K562 (cell line): Measurements from ENCODE around the gene CENPB. TPM values are rescaled to one million over a fixed set of nuclear protein-coding genes. Genes with fewer than 3 reads are reported as not detected.

Experiments
- ATAC-seq: fragments of 200-7000 bp; cut with Tn5 transposase; 3 replicates; pipeline ENCODE4 v1.9.1; 2020; ENCODE audit warnings: moderate library complexity
- BruUV-seq: library from RNA; stranded (reverse); fragments of 400-500 nt; replicated peaks from 2 replicates; lab custom pipeline; 2021; lab: Mats Ljungman, UMichigan
- CTCF ChIA-PET: fragments of 300-600 bp; formaldehyde crosslinking; extraction: SDS; loops from one replicate; lab custom pipeline; 2021; ENCODE audit warnings: low intra/inter-chr PET ratio; lab: Yijun Ruan, JAX
- POLR2A ChIA-PET: fragments of 300-600, 350-650 bp; sonication (Branson Sonifier 250); formaldehyde crosslinking; extraction: SDS; loops from one replicate; lab custom pipeline; 2021; ENCODE audit warnings: antibody characterized with exemption, inconsistent platforms; lab: Yijun Ruan, JAX
- DNase-seq, 4 experiments: peaks; one replicate each; pipeline versions ENCODE4 v3.0.0 to v3.0.0-alpha.2; 2011 to 2018; ENCODE audit warnings: low spot score in 3 of 4, mixed read lengths in 3 of 4; ENCODE audit errors: extremely low read depth in 1 of 4
- FAIRE-seq: peaks from 2 replicates; lab custom pipeline; 2011; peaks lifted over from hg19 to GRCh38; lab: Jason Lieb, UNC
- H2AFZ ChIP-seq: 2 replicates; pipeline ENCODE4 v1.6.0; 2011; ENCODE audit warnings: low read depth, low read length, control low read depth, inconsistent platforms
- H3K27ac ChIP-seq: fragments of 200-600 bp; 3 replicates; pipeline ENCODE4 v1.8.0; 2011; ENCODE audit warnings: low read depth, mild to moderate bottlenecking, control low read depth, inconsistent platforms, low read length, moderate library complexity, mixed read lengths; ENCODE audit errors: extremely low read depth
- H3K27me3 ChIP-seq, 2 experiments: fragments of 300-600 bp in 1 of 2; 2 replicates in 1 of 2; 3 replicates in 1 of 2; pipeline versions ENCODE4 v1.6.0 to v1.8.0; 2011; ENCODE audit warnings: inconsistent platforms in 2 of 2, low read length in 2 of 2, mild to moderate bottlenecking in 1 of 2, mixed read lengths in 1 of 2, moderate library complexity in 1 of 2; ENCODE audit not compliant: control insufficient read depth in 2 of 2, insufficient read depth in 2 of 2
- H3K36me3 ChIP-seq: fragments of 300-600 bp; 3 replicates; pipeline ENCODE4 v1.8.0; 2011; ENCODE audit warnings: mild to moderate bottlenecking, low read length, inconsistent platforms; ENCODE audit not compliant: control insufficient read depth, insufficient read depth
- H3K4me1 ChIP-seq, 2 experiments: fragments of 200-600 bp in 1 of 2; replicated peaks in 1 of 2; 2 replicates in 1 of 2; 3 replicates in 1 of 2; pipeline versions ENCODE4 v1.5.1 to v1.8.0; 2011; ENCODE audit warnings: inconsistent platforms in 2 of 2, low read length in 2 of 2, mild to moderate bottlenecking in 1 of 2, mixed read lengths in 1 of 2, moderate library complexity in 1 of 2; ENCODE audit not compliant: control insufficient read depth in 2 of 2, insufficient read depth in 2 of 2
- H3K4me2 ChIP-seq: 2 replicates; pipeline ENCODE4 v1.6.1; 2011; ENCODE audit warnings: low read length, control low read depth, inconsistent platforms, mixed read lengths; ENCODE audit not compliant: insufficient read depth
- H3K4me3 ChIP-seq: fragments of 200-600 bp; sonication (generic), shearing (Covaris generic); 2 replicates; pipeline ENCODE4 v1.5.1; 2016; ENCODE audit warnings: control low read depth, inconsistent platforms
- H3K79me2 ChIP-seq: fragments of 200-600 bp; 3 replicates; pipeline ENCODE4 v1.8.0; 2011; ENCODE audit warnings: low read length, inconsistent platforms; ENCODE audit not compliant: control insufficient read depth, insufficient read depth
- H3K9ac ChIP-seq, 2 experiments: 2 replicates each; pipeline versions ENCODE4 v1.6.0 to v1.6.1; 2011; ENCODE audit warnings: low read depth in 2 of 2, low read length in 2 of 2, control low read depth in 1 of 2, inconsistent platforms in 1 of 2, mild to moderate bottlenecking in 1 of 2, mixed read lengths in 1 of 2; ENCODE audit not compliant: insufficient read depth in 1 of 2
- H3K9me1 ChIP-seq: one replicate; pipeline ENCODE4 v1.6.0; 2011; ENCODE audit warnings: inconsistent platforms, mild to moderate bottlenecking, low read length, moderate library complexity; ENCODE audit not compliant: control insufficient read depth, insufficient read depth
- H3K9me3 ChIP-seq: replicated peaks from 2 replicates; pipeline ENCODE4 v1.5.1; 2011; ENCODE audit warnings: low read depth, low read length, inconsistent platforms; ENCODE audit not compliant: control insufficient read depth, insufficient read depth
- H4K20me1 ChIP-seq: replicated peaks from 2 replicates; pipeline ENCODE4 v1.6.1; 2011; ENCODE audit warnings: low read length, inconsistent platforms, mixed read lengths; ENCODE audit not compliant: control insufficient read depth, insufficient read depth
- MCM5 ChIP-seq: fragments of 450-650 bp; IDR thresholded peaks from 2 replicates; pipeline ENCODE4 v1.6.1; 2016; ENCODE audit warnings: low read depth
- NR2F6 ChIP-seq: fragments of 450-650 bp; formaldehyde crosslinking; IDR thresholded peaks from 2 replicates; pipeline ENCODE4 v1.4.0; 2020; ENCODE audit warnings: mild to moderate bottlenecking
- SMAD3 ChIP-seq: fragments of 450-650 bp; formaldehyde crosslinking; conservative IDR thresholded peaks from 2 replicates; pipeline ENCODE4 v1.4.0; 2020; ENCODE audit warnings: mild to moderate bottlenecking
- WGBS: fragments of 100-300 bp; shearing (Covaris generic); methylation state at CpG from one replicate; pipeline ENCODE4 v1.1.6; 2016; ENCODE audit warnings: low coverage, mixed read lengths; ENCODE audit not compliant: insufficient coverage; ENCODE audit errors: missing lambda C conversion rate; 5-methylcytosine and 5-hydroxymethylcytosine counted together
- in situ Hi-C: fragments of 300-500 bp; cut with MboI; formaldehyde crosslinking; loops from 4 replicates; pipeline ENCODE4 v1.15.0; 2018; ENCODE audit warnings: inconsistent platforms, mixed read lengths
- intact Hi-C: fragments of 100-400 bp; cut with micrococcal nuclease; formaldehyde crosslinking; loops from 2 replicates; pipeline ENCODE4 v1.14.2; 2022
- polyA plus RNA-seq, 8 experiments: library from polyadenylated mRNA; depleted of rRNA in 4 of 8; stranded (reverse) in 5 of 8; unstranded in 3 of 8; fragments of >200 nt; fragmentation: Nextera tagmentation in 2 of 8; fragmentation: Illumina TruSeq in 1 of 8; extraction: Ambion mirVana in 2 of 8; extraction: Trizol in 1 of 8; gene quantifications; 2 replicates each; pipeline versions ENCODE4 v1.2.1 to v1.2.3, GENCODE V29; 2011 to 2014; ENCODE audit warnings: inconsistent platforms in 1 of 8, missing spikeins in 1 of 8
- total RNA-seq, 7 experiments: library from RNA; depleted of rRNA in 6 of 7; stranded (reverse); fragments of >200 nt in 6 of 7; fragmentation: Illumina TruSeq in 2 of 7; extraction: Trizol in 2 of 7; gene quantifications; 2 replicates each; pipeline versions ENCODE4 v1.2.1 to v1.2.3, GENCODE V29; 2011 to 2021; ENCODE audit warnings: low replicate concordance in 1 of 7
- TF ChIP-seq, protein P1 (sequence below): fragments of 200-800 bp; sonication (Bioruptor generic); IDR thresholded peaks from 2 replicates; pipeline ENCODE4 v1.6.1; 2016; ENCODE audit warnings: missing genetic modification characterization, missing compliant biosample characterization
- TF ChIP-seq, protein P2 (sequence below): fragments of 450-650 bp; IDR thresholded peaks from 2 replicates; pipeline ENCODE4 v1.6.1; 2014; ENCODE audit warnings: low read depth, mild to moderate bottlenecking, moderate library complexity, borderline replicate concordance
- TF ChIP-seq, protein P3 (sequence below): sonication (generic); formaldehyde crosslinking; IDR thresholded peaks from 2 replicates; pipeline ENCODE4 v1.8.0; 2022; ENCODE audit warnings: mild to moderate bottlenecking, missing genetic modification reagents
- TF ChIP-seq, protein P4 (sequence below): fragments of 250-450 bp; sonication (Bioruptor Pico); IDR thresholded peaks from 2 replicates; pipeline ENCODE4 v1.9.0; 2021; ENCODE audit warnings: mild to moderate bottlenecking
- TF ChIP-seq, protein P5 (sequence below): fragments of 250-450 bp; sonication (Bioruptor Pico); IDR thresholded peaks from 2 replicates; pipeline ENCODE4 v1.8.0; 2021; ENCODE audit warnings: moderate library complexity, mild to moderate bottlenecking, inconsistent platforms

CENPB gene
- total and polyA plus RNA-seq, 9 of the 15 experiments (the other 6 are each of a cell fraction or from before 2014, with no cell fraction given), result 0.17 to 70.8 (median 24.9) TPM

DNA sequence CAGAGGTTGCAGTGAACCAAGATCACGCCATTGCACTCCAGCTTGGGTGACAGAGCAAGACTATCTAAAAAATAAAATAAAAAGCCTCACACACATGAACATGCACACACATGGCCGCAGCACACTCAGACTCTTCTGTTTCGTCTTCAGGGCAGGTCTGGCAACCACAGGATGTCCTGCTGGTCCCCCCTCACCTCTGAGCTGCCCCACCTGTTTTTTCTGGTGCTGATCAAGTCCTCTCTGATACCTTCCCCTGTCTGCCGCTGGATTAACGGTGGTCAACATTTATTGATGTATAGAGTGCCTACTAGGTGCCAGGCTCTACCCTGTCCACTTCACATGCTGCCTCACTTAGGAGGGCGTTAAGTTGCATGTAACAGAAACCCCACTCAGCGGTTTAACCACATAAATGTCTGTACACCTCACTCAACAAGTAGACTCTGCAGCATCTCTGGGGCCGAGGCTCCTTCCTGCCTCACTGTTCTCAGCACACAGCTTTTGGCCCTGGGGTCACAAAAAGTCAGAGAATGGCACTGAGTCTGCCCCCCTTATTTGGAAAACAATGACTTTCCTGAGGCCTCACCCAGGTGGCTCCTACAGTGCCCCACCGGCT is 29.3 kb upstream of the CENPB start:
- H3K4me3 ChIP-seq, result no peak overlapping the region
- POLR2A ChIA-PET, result interaction anchor here (0.6 to 0.7 kb wide), 2 partner anchors 11 to 52 kb away, joined by 3 read pairs; no protein-coding TSS in a partner anchor
- H3K9ac ChIP-seq, result no peak overlapping the region
- H3K27ac ChIP-seq, result no peak overlapping the region
- WGBS, result 34% methylated on average over 9 of the region's 9 CpGs
- H4K20me1 ChIP-seq, result no peaks in the 10 kb centered on the region
- no TSS peak for BruUV-seq
- no peaks in the 10 kb centered on the region for H3K9me1 ChIP-seq
- peaks cover 27 to 31% of the 10 kb centered on the region in 2 experiments for H3K4me1 ChIP-seq
- H3K9me3 ChIP-seq, result no peaks in the 10 kb centered on the region
- no peak for ATAC-seq
- CTCF ChIA-PET, result no interaction called here
- no peak overlapping the region for H2AFZ ChIP-seq
- DNase-seq, result no peak
- no peaks in the 10 kb centered on the region for H3K36me3 ChIP-seq
- peaks cover under 1% of the 10 kb centered on the region; the same call in 1 of the 3 replicates for H3K79me2 ChIP-seq
- in situ Hi-C loops, result no loop called here
- no peak overlapping the region for H3K4me2 ChIP-seq
- H3K27me3 ChIP-seq, result no peaks in the 10 kb centered on the region
- intact Hi-C loops, result no loop called here
- FAIRE-seq, result no peak
- TF ChIP-seq, protein P1, sequence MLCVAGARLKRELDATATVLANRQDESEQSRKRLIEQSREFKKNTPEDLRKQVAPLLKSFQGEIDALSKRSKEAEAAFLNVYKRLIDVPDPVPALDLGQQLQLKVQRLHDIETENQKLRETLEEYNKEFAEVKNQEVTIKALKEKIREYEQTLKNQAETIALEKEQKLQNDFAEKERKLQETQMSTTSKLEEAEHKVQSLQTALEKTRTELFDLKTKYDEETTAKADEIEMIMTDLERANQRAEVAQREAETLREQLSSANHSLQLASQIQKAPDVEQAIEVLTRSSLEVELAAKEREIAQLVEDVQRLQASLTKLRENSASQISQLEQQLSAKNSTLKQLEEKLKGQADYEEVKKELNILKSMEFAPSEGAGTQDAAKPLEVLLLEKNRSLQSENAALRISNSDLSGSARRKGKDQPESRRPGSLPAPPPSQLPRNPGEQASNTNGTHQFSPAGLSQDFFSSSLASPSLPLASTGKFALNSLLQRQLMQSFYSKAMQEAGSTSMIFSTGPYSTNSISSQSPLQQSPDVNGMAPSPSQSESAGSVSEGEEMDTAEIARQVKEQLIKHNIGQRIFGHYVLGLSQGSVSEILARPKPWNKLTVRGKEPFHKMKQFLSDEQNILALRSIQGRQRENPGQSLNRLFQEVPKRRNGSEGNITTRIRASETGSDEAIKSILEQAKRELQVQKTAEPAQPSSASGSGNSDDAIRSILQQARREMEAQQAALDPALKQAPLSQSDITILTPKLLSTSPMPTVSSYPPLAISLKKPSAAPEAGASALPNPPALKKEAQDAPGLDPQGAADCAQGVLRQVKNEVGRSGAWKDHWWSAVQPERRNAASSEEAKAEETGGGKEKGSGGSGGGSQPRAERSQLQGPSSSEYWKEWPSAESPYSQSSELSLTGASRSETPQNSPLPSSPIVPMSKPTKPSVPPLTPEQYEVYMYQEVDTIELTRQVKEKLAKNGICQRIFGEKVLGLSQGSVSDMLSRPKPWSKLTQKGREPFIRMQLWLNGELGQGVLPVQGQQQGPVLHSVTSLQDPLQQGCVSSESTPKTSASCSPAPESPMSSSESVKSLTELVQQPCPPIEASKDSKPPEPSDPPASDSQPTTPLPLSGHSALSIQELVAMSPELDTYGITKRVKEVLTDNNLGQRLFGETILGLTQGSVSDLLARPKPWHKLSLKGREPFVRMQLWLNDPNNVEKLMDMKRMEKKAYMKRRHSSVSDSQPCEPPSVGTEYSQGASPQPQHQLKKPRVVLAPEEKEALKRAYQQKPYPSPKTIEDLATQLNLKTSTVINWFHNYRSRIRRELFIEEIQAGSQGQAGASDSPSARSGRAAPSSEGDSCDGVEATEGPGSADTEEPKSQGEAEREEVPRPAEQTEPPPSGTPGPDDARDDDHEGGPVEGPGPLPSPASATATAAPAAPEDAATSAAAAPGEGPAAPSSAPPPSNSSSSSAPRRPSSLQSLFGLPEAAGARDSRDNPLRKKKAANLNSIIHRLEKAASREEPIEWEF (CRISPR knock-in tag), result no peak
- TF ChIP-seq, protein P2, sequence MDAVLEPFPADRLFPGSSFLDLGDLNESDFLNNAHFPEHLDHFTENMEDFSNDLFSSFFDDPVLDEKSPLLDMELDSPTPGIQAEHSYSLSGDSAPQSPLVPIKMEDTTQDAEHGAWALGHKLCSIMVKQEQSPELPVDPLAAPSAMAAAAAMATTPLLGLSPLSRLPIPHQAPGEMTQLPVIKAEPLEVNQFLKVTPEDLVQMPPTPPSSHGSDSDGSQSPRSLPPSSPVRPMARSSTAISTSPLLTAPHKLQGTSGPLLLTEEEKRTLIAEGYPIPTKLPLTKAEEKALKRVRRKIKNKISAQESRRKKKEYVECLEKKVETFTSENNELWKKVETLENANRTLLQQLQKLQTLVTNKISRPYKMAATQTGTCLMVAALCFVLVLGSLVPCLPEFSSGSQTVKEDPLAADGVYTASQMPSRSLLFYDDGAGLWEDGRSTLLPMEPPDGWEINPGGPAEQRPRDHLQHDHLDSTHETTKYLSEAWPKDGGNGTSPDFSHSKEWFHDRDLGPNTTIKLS, result no peak
- TF ChIP-seq, protein P3, sequence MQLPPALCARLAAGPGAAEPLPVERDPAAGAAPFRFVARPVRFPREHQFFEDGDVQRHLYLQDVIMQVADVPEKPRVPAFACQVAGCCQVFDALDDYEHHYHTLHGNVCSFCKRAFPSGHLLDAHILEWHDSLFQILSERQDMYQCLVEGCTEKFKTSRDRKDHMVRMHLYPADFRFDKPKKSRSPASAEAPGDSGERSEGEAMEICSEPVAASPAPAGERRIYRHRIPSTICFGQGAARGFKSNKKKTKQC (CRISPR knock-in tag), result no peak
- TF ChIP-seq NR2F6 (CRISPR knock-in tag) (no peak), MCM5 (no peak), SMAD3 (CRISPR knock-in tag) (no peak)
- TF ChIP-seq, protein P4, sequence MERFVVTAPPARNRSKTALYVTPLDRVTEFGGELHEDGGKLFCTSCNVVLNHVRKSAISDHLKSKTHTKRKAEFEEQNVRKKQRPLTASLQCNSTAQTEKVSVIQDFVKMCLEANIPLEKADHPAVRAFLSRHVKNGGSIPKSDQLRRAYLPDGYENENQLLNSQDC (CRISPR knock-in tag), result no peak
- TF ChIP-seq, protein P5, sequence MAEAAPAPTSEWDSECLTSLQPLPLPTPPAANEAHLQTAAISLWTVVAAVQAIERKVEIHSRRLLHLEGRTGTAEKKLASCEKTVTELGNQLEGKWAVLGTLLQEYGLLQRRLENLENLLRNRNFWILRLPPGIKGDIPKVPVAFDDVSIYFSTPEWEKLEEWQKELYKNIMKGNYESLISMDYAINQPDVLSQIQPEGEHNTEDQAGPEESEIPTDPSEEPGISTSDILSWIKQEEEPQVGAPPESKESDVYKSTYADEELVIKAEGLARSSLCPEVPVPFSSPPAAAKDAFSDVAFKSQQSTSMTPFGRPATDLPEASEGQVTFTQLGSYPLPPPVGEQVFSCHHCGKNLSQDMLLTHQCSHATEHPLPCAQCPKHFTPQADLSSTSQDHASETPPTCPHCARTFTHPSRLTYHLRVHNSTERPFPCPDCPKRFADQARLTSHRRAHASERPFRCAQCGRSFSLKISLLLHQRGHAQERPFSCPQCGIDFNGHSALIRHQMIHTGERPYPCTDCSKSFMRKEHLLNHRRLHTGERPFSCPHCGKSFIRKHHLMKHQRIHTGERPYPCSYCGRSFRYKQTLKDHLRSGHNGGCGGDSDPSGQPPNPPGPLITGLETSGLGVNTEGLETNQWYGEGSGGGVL (CRISPR knock-in tag), result no peak
